ENCODE measurements around the gene KLHL3. TPM values are rescaled to one million over a fixed set of nuclear protein-coding genes. Genes with fewer than 3 reads are reported as not detected.

The KLHL3 gene
- total and polyA plus RNA-seq, 4 donors = 0.91 to 8.8 (median 3.7) TPM

GRCh38 chr5:137611011-137611580, 124.8 kb downstream of the KLHL3 start:
- no peak for TF ChIP-seq NR2F2 (IDR thresholded peaks at IDR 0.05)
- TF ChIP-seq RAD21 (IDR thresholded peaks at IDR 0.05) = no peak
- TF ChIP-seq JUND (IDR thresholded peaks at IDR 0.05) = no peak
- no peak for TF ChIP-seq EGR1 (IDR thresholded peaks at IDR 0.05; ENCODE audit: low read depth in 2 of 2)
- no peak for TF ChIP-seq ATF3 (IDR thresholded peaks at IDR 0.05)
- no peak for TF ChIP-seq SP1 (IDR thresholded peaks at IDR 0.05)
- TF ChIP-seq ZBTB33 (IDR thresholded peaks at IDR 0.05) = no peak
- TF ChIP-seq MAX (IDR thresholded peaks at IDR 0.05) = no peak
- TF ChIP-seq YY1 (IDR thresholded peaks at IDR 0.05) = no peak
- no peak for TF ChIP-seq HNF4A (conservative IDR thresholded peaks at IDR 0.05)
- TF ChIP-seq FOXA2 (IDR thresholded peaks at IDR 0.05) = no peak
- no peak for TF ChIP-seq HNF4G (IDR thresholded peaks at IDR 0.05)
- TF ChIP-seq FOXA1 (IDR thresholded peaks at IDR 0.05) = no peak
- TF ChIP-seq CTCF (IDR thresholded peaks at IDR 0.05; ENCODE audit: low read depth, low read length, missing input control) = no peak
- TF ChIP-seq GABPA (IDR thresholded peaks at IDR 0.05 in 1 of 2, conservative IDR thresholded peaks at IDR 0.05 in 1 of 2) = no peak
- no peak for TF ChIP-seq REST (IDR thresholded peaks at IDR 0.05)
- TF ChIP-seq TAF1 (conservative IDR thresholded peaks at IDR 0.05) = no peak
- no peak for TF ChIP-seq RXRA (IDR thresholded peaks at IDR 0.05)
- no peak for DNase-seq (ENCODE audit: low spot score)
- Histone ChIP-seq H3K27ac (ENCODE audit: low read depth in 1 of 2, low read length in 2 of 2) (no peak overlapping the region), H3K4me1 (ENCODE audit: control insufficient read depth in 4 of 4, insufficient read depth in 4 of 4, low read length in 3 of 4) (no peaks in the 10 kb centered on the region), H3K9ac (ENCODE audit: low read depth in 1 of 2, low read length in 2 of 2) (no peak overlapping the region), H3K27me3 (ENCODE audit: control insufficient read depth in 4 of 4, insufficient read depth in 4 of 4, low read length in 3 of 4) (peaks cover 0 to 2% (median 0%) of the 10 kb centered on the region in 4 donors), H3K9me3 (ENCODE audit: control insufficient read depth in 4 of 4, low read length in 3 of 4) (no peaks in the 10 kb centered on the region), H3K4me3 (ENCODE audit: low read depth in 1 of 3, low read length in 3 of 3) (no peak overlapping the region), H3K36me3 (ENCODE audit: control insufficient read depth in 4 of 4, insufficient read depth in 3 of 4, low read depth in 1 of 4, low read length in 3 of 4) (no peaks in the 10 kb centered on the region)
- 82% methylated on average over 4 of the region's 4 CpGs for WGBS

Data from liver (tissue), 9 donors.